WTC11 (cell line): Measurements from ENCODE around the gene ITPR2.

ENCODE experiments used
- ATF2 ChIP-seq: sonication (generic); formaldehyde crosslinking; IDR thresholded peaks from 2 replicates; pipeline ENCODE4 v1.8.1; 2022; ENCODE audit warnings: low read depth, missing genetic modification reagents, borderline replicate concordance
- CTCF ChIP-seq: fragments of 200-600 bp; IDR thresholded peaks from 2 replicates; pipeline ENCODE4 v1.8.0; 2022; ENCODE audit warnings: antibody characterized with exemption
- ELF4 ChIP-seq: sonication (generic); formaldehyde crosslinking; IDR thresholded peaks from 2 replicates; pipeline ENCODE4 v1.8.1; 2022; ENCODE audit warnings: low read depth, mild to moderate bottlenecking, moderate library complexity, missing genetic modification reagents
- MAX ChIP-seq: sonication (generic); formaldehyde crosslinking; IDR thresholded peaks from 2 replicates; pipeline ENCODE4 v1.8.0; 2022; ENCODE audit warnings: mild to moderate bottlenecking, missing genetic modification reagents
- MLX ChIP-seq: sonication (generic); formaldehyde crosslinking; IDR thresholded peaks from 2 replicates; pipeline ENCODE4 v1.8.1; 2023; ENCODE audit warnings: mild to moderate bottlenecking, missing genetic modification reagents, moderate library complexity
- NFYB ChIP-seq: sonication (generic); formaldehyde crosslinking; conservative IDR thresholded peaks from 2 replicates; pipeline ENCODE4 v1.8.0; 2022; ENCODE audit warnings: low read depth, missing genetic modification reagents
- NR2C2 ChIP-seq: sonication (generic); formaldehyde crosslinking; IDR thresholded peaks from 2 replicates; pipeline ENCODE4 v1.8.0; 2022; ENCODE audit warnings: mild to moderate bottlenecking, missing genetic modification reagents
- SP1 ChIP-seq: sonication (generic); formaldehyde crosslinking; conservative IDR thresholded peaks from 2 replicates; pipeline ENCODE4 v1.8.1; 2022; ENCODE audit warnings: missing genetic modification reagents
- STAT6 ChIP-seq: sonication (generic); formaldehyde crosslinking; conservative IDR thresholded peaks from 2 replicates; pipeline ENCODE4 v1.8.1; 2023; ENCODE audit warnings: mild to moderate bottlenecking, low read depth, missing genetic modification reagents, moderate library complexity
- ZNF317 ChIP-seq: sonication (generic); formaldehyde crosslinking; IDR thresholded peaks from 2 replicates; pipeline ENCODE4 v1.8.1; 2023; ENCODE audit warnings: low read depth, mild to moderate bottlenecking, moderate library complexity, missing genetic modification reagents, borderline replicate concordance
- ZNF396 ChIP-seq: fragments of 250-450 bp; sonication (Bioruptor Pico); IDR thresholded peaks from 2 replicates; pipeline ENCODE4 v1.8.0; 2021; ENCODE audit warnings: mild to moderate bottlenecking, moderate library complexity, borderline replicate concordance
- TF ChIP-seq, protein P1 (sequence below): sonication (generic); formaldehyde crosslinking; IDR thresholded peaks from 2 replicates; pipeline ENCODE4 v1.8.0; 2022; ENCODE audit warnings: mild to moderate bottlenecking, missing genetic modification reagents
- TF ChIP-seq, protein P2 (sequence below): sonication (generic); formaldehyde crosslinking; IDR thresholded peaks from 2 replicates; pipeline ENCODE4 v1.8.1; 2022; ENCODE audit warnings: low read depth, mild to moderate bottlenecking, moderate library complexity, missing genetic modification reagents, borderline replicate concordance

- TF ChIP-seq ZNF396 (CRISPR knock-in tag): no peak
- TF ChIP-seq NR2C2 (CRISPR knock-in tag): no peak
- TF ChIP-seq CTCF: no peak
- TF ChIP-seq ELF4 (CRISPR knock-in tag): no peak
- no peak for TF ChIP-seq ATF2 (CRISPR knock-in tag)
- no peak for TF ChIP-seq SP1 (CRISPR knock-in tag)
- TF ChIP-seq, protein P1, sequence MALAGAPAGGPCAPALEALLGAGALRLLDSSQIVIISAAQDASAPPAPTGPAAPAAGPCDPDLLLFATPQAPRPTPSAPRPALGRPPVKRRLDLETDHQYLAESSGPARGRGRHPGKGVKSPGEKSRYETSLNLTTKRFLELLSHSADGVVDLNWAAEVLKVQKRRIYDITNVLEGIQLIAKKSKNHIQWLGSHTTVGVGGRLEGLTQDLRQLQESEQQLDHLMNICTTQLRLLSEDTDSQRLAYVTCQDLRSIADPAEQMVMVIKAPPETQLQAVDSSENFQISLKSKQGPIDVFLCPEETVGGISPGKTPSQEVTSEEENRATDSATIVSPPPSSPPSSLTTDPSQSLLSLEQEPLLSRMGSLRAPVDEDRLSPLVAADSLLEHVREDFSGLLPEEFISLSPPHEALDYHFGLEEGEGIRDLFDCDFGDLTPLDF: no peak
- TF ChIP-seq NFYB: no peak
- TF ChIP-seq MAX (CRISPR knock-in tag): no peak
- TF ChIP-seq STAT6: no peak
- TF ChIP-seq, protein P2, sequence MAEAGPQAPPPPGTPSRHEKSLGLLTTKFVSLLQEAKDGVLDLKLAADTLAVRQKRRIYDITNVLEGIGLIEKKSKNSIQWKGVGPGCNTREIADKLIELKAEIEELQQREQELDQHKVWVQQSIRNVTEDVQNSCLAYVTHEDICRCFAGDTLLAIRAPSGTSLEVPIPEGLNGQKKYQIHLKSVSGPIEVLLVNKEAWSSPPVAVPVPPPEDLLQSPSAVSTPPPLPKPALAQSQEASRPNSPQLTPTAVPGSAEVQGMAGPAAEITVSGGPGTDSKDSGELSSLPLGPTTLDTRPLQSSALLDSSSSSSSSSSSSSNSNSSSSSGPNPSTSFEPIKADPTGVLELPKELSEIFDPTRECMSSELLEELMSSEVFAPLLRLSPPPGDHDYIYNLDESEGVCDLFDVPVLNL: no peak
- TF ChIP-seq MLX (CRISPR knock-in tag): no peak
- no peak for TF ChIP-seq ZNF317 (CRISPR knock-in tag)
Observed at GRCh38 chr12:26724309-26724702, 108.7 kb downstream of the ITPR2 start.
